GM18867 (cell line): ENCODE results near the gene USP40.

Source experiments
- ATAC-seq: cut with Tn5 transposase; IDR thresholded peaks from one replicate; pipeline ENCODE4 v1.9.1; 2021; ENCODE audit warnings: mild to moderate bottlenecking, moderate library complexity; ENCODE audit not compliant: unreplicated experiment

Gene USP40

GRCh38 chr2:233430081-233430480 lies 136.5 kb downstream of the USP40 start:
- no peak for ATAC-seq

- ATAC-seq: no peak
These were observed 137.2 kb downstream of the USP40 start for GRCh38 chr2:233429175-233429897.

GRCh38 chr2:233428438-233428837 lies 138.1 kb downstream of the USP40 start:
- no peak for ATAC-seq

DNA sequence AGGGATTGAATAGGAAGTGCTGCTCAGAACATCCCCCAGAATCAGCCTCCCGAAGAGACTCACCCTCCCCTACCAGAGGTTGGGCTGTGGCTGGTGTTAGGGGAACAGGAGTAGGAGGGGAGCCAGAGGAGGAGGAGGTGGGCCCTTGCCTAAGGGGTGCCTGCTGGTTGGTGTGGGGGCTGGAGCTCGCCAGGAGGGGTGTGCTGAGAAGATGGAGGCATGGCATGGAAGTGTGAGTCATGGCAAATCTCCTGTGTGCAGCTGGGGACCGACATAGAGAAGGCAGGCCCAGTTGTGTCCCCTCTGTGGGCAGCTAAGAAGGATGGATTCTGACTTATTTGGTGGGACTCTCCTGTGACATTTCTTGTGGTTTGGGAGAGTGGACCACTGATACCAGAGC lies 138.6 kb downstream of the USP40 start:
- no peak for ATAC-seq

DNA sequence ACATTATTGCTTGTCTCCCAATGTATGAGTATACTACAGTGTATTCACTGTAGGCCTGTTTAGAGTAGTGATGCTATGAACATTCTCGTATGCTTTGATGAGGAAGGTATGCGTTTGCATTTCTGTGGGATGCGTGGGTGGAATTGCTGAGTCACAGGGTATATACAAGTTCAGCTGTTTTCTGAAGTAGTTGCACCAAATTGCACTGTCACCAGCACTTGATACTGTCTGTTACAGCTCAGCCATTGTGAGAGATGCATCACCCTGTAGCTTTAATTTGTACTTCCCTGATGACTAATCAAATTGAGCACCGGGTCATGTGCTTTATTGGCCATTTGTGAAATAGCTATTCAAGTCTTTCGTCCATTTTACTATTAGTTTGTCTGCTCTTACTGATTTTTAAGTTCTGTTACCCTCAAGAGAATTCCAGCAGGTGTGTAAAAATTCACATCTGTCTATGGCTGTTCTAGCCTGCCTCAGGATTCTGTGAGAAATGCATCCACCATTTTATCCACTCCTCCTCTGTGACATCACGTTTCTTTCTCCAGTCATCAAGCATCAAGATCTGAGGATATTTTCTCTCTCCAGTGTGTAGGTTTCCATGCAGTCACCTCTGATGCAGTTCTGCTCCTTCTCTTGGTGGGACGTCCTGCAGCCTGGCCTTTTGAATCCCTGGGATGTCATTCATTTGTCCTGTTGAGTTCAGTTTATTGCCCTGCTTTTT lies 139.8 kb downstream of the USP40 start:
- ATAC-seq: no peak
